GM12878 (cell line): ENCODE measurements around the gene ASPG. TPM values are rescaled to one million over a fixed set of nuclear protein-coding genes. Genes with fewer than 3 reads are reported as not detected.

Experiments used
- BCLAF1 ChIP-seq: fragments of 450-650 bp; IDR thresholded peaks from 2 replicates; pipeline ENCODE4 v1.6.1; 2017; ENCODE audit warnings: antibody characterized with exemption, mild to moderate bottlenecking, moderate library complexity
- RAD21 ChIP-seq: IDR thresholded peaks from 2 replicates; pipeline ENCODE4 v1.6.1; 2011; ENCODE audit warnings: mild to moderate bottlenecking, low read depth, low read length, moderate library complexity; ENCODE audit not compliant: insufficient read depth
- RELB ChIP-seq: fragments of 450-650 bp; IDR thresholded peaks from 2 replicates; pipeline ENCODE4 v1.6.1; 2017; ENCODE audit warnings: low read depth, mild to moderate bottlenecking, moderate library complexity
- SP1 ChIP-seq: IDR thresholded peaks from one replicate; pipeline ENCODE4 v1.6.1; 2011; ENCODE audit warnings: low read depth, low read length
- SREBF2 ChIP-seq: IDR thresholded peaks from 2 replicates; pipeline ENCODE4 v1.6.1; 2012; ENCODE audit warnings: mild to moderate bottlenecking, low read length
- TCF3 ChIP-seq: IDR thresholded peaks from 2 replicates; pipeline ENCODE4 v1.6.1; 2012; ENCODE audit warnings: low read depth, mild to moderate bottlenecking, low read length, borderline replicate concordance; ENCODE audit not compliant: insufficient read depth
- ZSCAN29 ChIP-seq: fragments of 450-650 bp; IDR thresholded peaks from 2 replicates; pipeline ENCODE4 v1.6.1; 2017; ENCODE audit warnings: mild to moderate bottlenecking, moderate library complexity
- polyA plus RNA-seq, 11 experiments: library from polyadenylated mRNA; depleted of rRNA in 4 of 11; unstranded in 6 of 11; stranded (reverse) in 5 of 11; fragments of >200 nt; fragmentation: Nextera tagmentation in 4 of 11; fragmentation: Illumina TruSeq in 1 of 11; extraction: Ambion mirVana in 4 of 11; extraction: Trizol in 1 of 11; gene quantifications; 1 replicate in 1 of 11; 2 replicates in 10 of 11; pipeline versions ENCODE4 v1.2.1 to v1.2.3, GENCODE V29; 2011 to 2016; ENCODE audit warnings: inconsistent platforms in 2 of 11, missing spikeins in 2 of 11, low read depth in 1 of 11
- total RNA-seq, 4 experiments: library from RNA; depleted of rRNA in 3 of 4; stranded (reverse); fragments of >200 nt in 3 of 4; fragmentation: Illumina TruSeq in 1 of 4; extraction: Trizol in 1 of 4; gene quantifications; 2 replicates each; pipeline versions ENCODE4 v1.2.1 to v1.2.3, GENCODE V29; 2013 to 2021
- TF ChIP-seq, protein P1 (sequence below): IDR thresholded peaks from 2 replicates; pipeline ENCODE4 v1.6.1; 2011; ENCODE audit warnings: low read depth, low read length, improper control_type of control experiment, borderline replicate concordance

Gene ASPG
- total and polyA plus RNA-seq, 10 of the 15 experiments (the other 5 are each of a cell fraction or from before 2014, with no cell fraction given): not detected

DNA sequence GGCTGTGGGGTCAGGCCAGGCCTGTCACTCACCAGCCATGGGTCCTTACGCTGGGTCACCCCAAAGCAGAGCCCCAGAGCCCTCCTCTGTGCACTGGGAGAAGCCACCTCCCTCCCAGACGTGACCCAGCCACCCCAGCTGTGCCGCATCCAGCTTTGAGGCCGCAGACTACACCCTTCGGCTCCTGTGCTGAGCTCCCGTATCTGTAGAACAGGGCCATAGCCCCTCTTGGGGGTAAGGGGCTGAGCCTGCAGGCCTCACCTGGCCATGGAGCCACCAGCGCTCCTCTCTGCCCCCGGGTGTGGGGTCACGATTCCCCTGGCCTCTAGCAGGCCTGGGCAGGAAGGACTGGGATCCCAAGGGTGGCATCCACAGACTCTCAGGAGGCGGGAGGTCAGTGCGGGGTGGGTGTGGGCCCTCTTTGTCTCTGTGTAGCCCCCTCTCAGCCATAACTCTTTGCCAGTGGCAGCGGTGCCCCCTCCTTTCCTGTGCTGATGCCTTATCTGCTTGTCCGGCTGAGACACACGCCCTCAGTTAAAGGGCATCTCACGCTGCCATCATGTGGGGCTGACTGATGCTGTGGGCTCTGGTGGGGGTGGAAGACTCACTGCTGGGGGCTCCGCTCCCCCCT is 16.3 kb downstream of the ASPG start (continued):
- no peak for TF ChIP-seq ZSCAN29
- no peak for TF ChIP-seq SP1
- no peak for TF ChIP-seq TCF3
- TF ChIP-seq RAD21: no peak
- TF ChIP-seq, protein P1, sequence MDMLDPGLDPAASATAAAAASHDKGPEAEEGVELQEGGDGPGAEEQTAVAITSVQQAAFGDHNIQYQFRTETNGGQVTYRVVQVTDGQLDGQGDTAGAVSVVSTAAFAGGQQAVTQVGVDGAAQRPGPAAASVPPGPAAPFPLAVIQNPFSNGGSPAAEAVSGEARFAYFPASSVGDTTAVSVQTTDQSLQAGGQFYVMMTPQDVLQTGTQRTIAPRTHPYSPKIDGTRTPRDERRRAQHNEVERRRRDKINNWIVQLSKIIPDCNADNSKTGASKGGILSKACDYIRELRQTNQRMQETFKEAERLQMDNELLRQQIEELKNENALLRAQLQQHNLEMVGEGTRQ: no peak
- TF ChIP-seq RELB: no peak
- TF ChIP-seq BCLAF1: no peak
- no peak for TF ChIP-seq SREBF2
